ENCODE data around the gene TMEM214.

The TMEM214 gene

GRCh38 chr2:27085062-27085672 is 52.4 kb downstream of the TMEM214 start:
- no peak for DNase-seq (ENCODE audit: low spot score)

DNA sequence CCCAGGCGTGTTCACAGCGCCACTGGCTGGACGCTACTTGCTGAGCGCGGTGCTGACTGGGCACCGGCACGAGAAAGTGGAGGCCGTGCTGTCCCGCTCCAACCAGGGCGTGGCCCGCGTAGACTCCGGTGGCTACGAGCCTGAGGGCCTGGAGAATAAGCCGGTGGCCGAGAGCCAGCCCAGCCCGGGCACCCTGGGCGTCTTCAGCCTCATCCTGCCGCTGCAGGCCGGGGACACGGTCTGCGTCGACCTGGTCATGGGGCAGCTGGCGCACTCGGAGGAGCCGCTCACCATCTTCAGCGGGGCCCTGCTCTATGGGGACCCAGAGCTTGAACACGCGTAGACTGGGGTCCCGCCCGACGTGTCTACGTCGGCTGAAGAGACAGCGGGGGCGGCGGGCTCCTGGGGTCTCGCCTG is 52.9 kb downstream of the TMEM214 start:
- peak; percentile 79 for DNase-seq (ENCODE audit: low spot score)

DNA sequence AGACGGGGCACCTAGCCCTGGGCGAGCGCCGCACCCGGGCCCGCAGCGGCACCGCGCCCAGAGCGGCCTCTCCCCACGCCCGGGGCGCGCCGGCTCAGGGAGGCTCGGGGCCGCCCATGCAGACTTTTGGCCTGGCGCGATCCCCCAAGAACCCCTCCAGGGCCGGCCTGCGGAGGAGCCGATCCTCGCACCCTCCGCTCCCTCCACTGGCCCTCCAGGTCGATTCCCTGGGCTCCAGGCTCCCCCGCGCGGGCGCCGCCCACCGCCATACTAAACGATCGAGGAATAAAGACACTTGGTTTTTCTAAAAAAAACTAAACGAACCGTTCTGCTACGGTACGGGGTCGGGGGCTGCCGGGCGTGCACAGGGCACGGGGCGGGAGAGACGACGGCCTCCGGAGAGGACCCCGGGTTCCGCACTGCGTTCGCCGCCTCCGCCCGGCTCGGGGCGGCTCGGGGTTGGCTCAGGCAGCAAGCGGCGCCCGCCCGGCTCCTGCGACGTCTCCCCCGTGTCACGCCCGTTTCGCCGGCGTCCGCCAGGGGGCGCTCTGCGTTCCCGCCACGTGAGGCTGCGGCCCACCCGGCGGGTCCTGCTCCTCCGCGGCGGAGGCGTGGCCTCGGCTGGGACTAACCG is 53.4 kb downstream of the TMEM214 start:
- peak; percentile 93 for DNase-seq (ENCODE audit: low spot score)

- peak; percentile 70 for DNase-seq (ENCODE audit: low spot score)
Observed at GRCh38 chr2:27086724-27087593, 54.2 kb downstream of the TMEM214 start, which contains the start of gene KHK. TSS of gene KHK (plus strand) at chr2:27086772. CDS start at chr2:27087260, 488 bp downstream.

GRCh38 chr2:27087823-27088410 is 55.2 kb downstream of the TMEM214 start:
- no peak for DNase-seq (ENCODE audit: low spot score)

GRCh38 chr2:27088634-27089033 is 55.9 kb downstream of the TMEM214 start:
- no peak for DNase-seq (ENCODE audit: low spot score)

- no peak for DNase-seq (ENCODE audit: low spot score)
Observed at GRCh38 chr2:27089111-27089954, 56.6 kb downstream of the TMEM214 start.

Measured in SW480 (cell line).